Calu3 (cell line): ENCODE measurements around the gene MROH7. TPM values are rescaled to one million over a fixed set of nuclear protein-coding genes. Genes with fewer than 3 reads are reported as not detected.

ENCODE experiments used
- BruUV-seq: library from RNA; stranded (reverse); fragments of 400-500 nt; replicated peaks from 2 replicates; lab custom pipeline; 2021; lab: Mats Ljungman, UMichigan
- CTCF ChIA-PET: fragments of 300-600 bp; sonication (Branson Sonifier 250); formaldehyde crosslinking; loops from one replicate; lab custom pipeline; 2022; ENCODE audit warnings: antibody characterized with exemption; lab: Charles Lee
- DNase-seq: peaks from one replicate; pipeline ENCODE4 v3.0.0; 2022
- H3K27ac Mint-ChIP-seq: one replicate; pipeline ENCODE4 v1.8.0; 2022; ENCODE audit warnings: mixed read lengths; ENCODE audit not compliant: unreplicated experiment
- H3K27me3 Mint-ChIP-seq: one replicate; pipeline ENCODE4 v1.8.0; 2022; ENCODE audit warnings: mixed read lengths; ENCODE audit not compliant: unreplicated experiment
- H3K36me3 Mint-ChIP-seq: one replicate; pipeline ENCODE4 v1.8.0; 2022; ENCODE audit warnings: mild to moderate bottlenecking, moderate library complexity, mixed read lengths; ENCODE audit not compliant: insufficient read depth, unreplicated experiment
- H3K4me1 Mint-ChIP-seq: one replicate; pipeline ENCODE4 v1.8.0; 2022; ENCODE audit warnings: mild to moderate bottlenecking, low read depth, mixed read lengths; ENCODE audit not compliant: unreplicated experiment
- H3K4me3 Mint-ChIP-seq: one replicate; pipeline ENCODE4 v1.8.0; 2022; ENCODE audit warnings: mild to moderate bottlenecking, low read depth, moderate library complexity, mixed read lengths; ENCODE audit not compliant: unreplicated experiment
- H3K9me3 Mint-ChIP-seq: one replicate; pipeline ENCODE4 v1.8.0; 2022; ENCODE audit warnings: low read depth, mixed read lengths; ENCODE audit not compliant: unreplicated experiment
- CTCF ChIP-seq: fragments of 200-600 bp; IDR thresholded peaks from one replicate; pipeline ENCODE4 v1.8.0; 2022; ENCODE audit warnings: antibody characterized with exemption; ENCODE audit not compliant: unreplicated experiment
- intact Hi-C: fragments of 100-400 bp; cut with micrococcal nuclease; formaldehyde crosslinking; loops from one replicate; pipeline ENCODE4 v1.10.0; 2022; ENCODE audit not compliant: unreplicated experiment
- total RNA-seq: library from RNA; stranded (reverse); gene quantifications from 2 replicates; pipeline ENCODE4 v1.2.3, GENCODE V29; 2022

MROH7 gene
- total RNA-seq, 1 experiment from 2014 or later = 0.71 TPM

GRCh38 chr1:54611621-54612020 is 30.0 kb upstream of the MROH7 start:
- Mint-ChIP-seq H3K4me3 (no peak overlapping the region), H3K27me3 (peaks cover 22% of the 10 kb centered on the region), H3K4me1 (peaks cover 13% of the 10 kb centered on the region), H3K36me3 (no peaks in the 10 kb centered on the region), H3K27ac (no peak overlapping the region), H3K9me3 (no peaks in the 10 kb centered on the region)
- no peak for DNase-seq
- intact Hi-C loops = no loop called here
- BruUV-seq = no TSS peak
- CTCF ChIA-PET = interaction anchor here (1.5 kb wide), 1 partner anchor 38 kb away, joined by 3 read pairs; no protein-coding TSS in a partner anchor
- no peak for TF ChIP-seq CTCF

- peaks cover 22% of the 10 kb centered on the region for H3K27me3 Mint-ChIP-seq
- no TSS peak for BruUV-seq
- H3K36me3 Mint-ChIP-seq = no peaks in the 10 kb centered on the region
- H3K4me1 Mint-ChIP-seq = peaks cover 13% of the 10 kb centered on the region
- TF ChIP-seq CTCF = no peak
- CTCF ChIA-PET = no interaction called here
- intact Hi-C loops = no loop called here
- no peak overlapping the region for H3K4me3 Mint-ChIP-seq
- DNase-seq = no peak
- no peak overlapping the region for H3K27ac Mint-ChIP-seq
- H3K9me3 Mint-ChIP-seq = no peaks in the 10 kb centered on the region
These were observed 27.6 kb upstream of the MROH7 start for GRCh38 chr1:54614024-54614423.

- no peaks in the 10 kb centered on the region for H3K36me3 Mint-ChIP-seq
- H3K27ac Mint-ChIP-seq = no peak overlapping the region
- H3K4me1 Mint-ChIP-seq = peaks cover 13% of the 10 kb centered on the region
- TF ChIP-seq CTCF = no peak
- intact Hi-C loops = no loop called here
- DNase-seq = no peak
- BruUV-seq = no TSS peak
- CTCF ChIA-PET = no interaction called here
- H3K4me3 Mint-ChIP-seq = no peak overlapping the region
- H3K9me3 Mint-ChIP-seq = no peaks in the 10 kb centered on the region
- peaks cover 22% of the 10 kb centered on the region for H3K27me3 Mint-ChIP-seq
These were observed 27.0 kb upstream of the MROH7 start for GRCh38 chr1:54614563-54614962.

- BruUV-seq = no TSS peak
- Mint-ChIP-seq H3K4me1 (peaks cover 13% of the 10 kb centered on the region), H3K36me3 (no peaks in the 10 kb centered on the region), H3K27ac (no peak overlapping the region), H3K27me3 (peaks cover 22% of the 10 kb centered on the region), H3K4me3 (no peak overlapping the region), H3K9me3 (no peaks in the 10 kb centered on the region)
- CTCF ChIA-PET = no interaction called here
- intact Hi-C loops = no loop called here
- TF ChIP-seq CTCF = no peak
- no peak for DNase-seq
These were observed 25.9 kb upstream of the MROH7 start for GRCh38 chr1:54615531-54616279.
